Duodenal mucosa (tissue), 2 donors: ENCODE results near the gene CLN6.
A peak's percentile ranks its signal among the peaks of the same experiment; 100 is the strongest.
"Not testable (repeated sequence)": the region's sequence is repeated elsewhere in the genome, so short reads cannot be mapped to it uniquely, and the experiment has no call there.

Source experiments
- H3K27ac ChIP-seq: one replicate; pipeline ENCODE4 v1.7.0; 2013; ENCODE audit warnings: low read depth, low read length
- H3K27me3 ChIP-seq, 2 donors: one replicate each; pipeline ENCODE4 v1.7.0; 2013; ENCODE audit warnings: low read length in 2 of 2, control low read depth in 1 of 2; ENCODE audit not compliant: insufficient read depth in 2 of 2, control insufficient read depth in 1 of 2
- H3K36me3 ChIP-seq, 2 donors: one replicate each; pipeline ENCODE4 v1.7.0; 2013; ENCODE audit warnings: low read length in 2 of 2, control low read depth in 1 of 2; ENCODE audit not compliant: insufficient read depth in 2 of 2, control insufficient read depth in 1 of 2
- H3K4me1 ChIP-seq, 2 donors: one replicate each; pipeline ENCODE4 v1.7.0; 2013; ENCODE audit warnings: low read length in 2 of 2, control low read depth in 1 of 2; ENCODE audit not compliant: insufficient read depth in 2 of 2, control insufficient read depth in 1 of 2
- H3K4me3 ChIP-seq, 2 donors: one replicate each; pipeline ENCODE4 v1.7.0; 2013; ENCODE audit warnings: low read length in 2 of 2, low read depth in 1 of 2
- H3K9ac ChIP-seq, 2 donors: one replicate each; pipeline ENCODE4 v1.7.0; 2013; ENCODE audit warnings: low read length in 2 of 2, low read depth in 1 of 2
- H3K9me3 ChIP-seq, 2 donors: one replicate each; pipeline ENCODE4 v1.7.0; 2013; ENCODE audit warnings: low read length in 2 of 2, control low read depth in 1 of 2; ENCODE audit not compliant: control insufficient read depth in 1 of 2

CLN6 gene

GRCh38 chr15:68256675-68257450, 27.3 kb upstream of the CLN6 start:
- peak overlapping the region; percentile 59 for H3K9ac ChIP-seq
- no peaks in the 10 kb centered on the region for H3K36me3 ChIP-seq
- no peaks in the 10 kb centered on the region for H3K27me3 ChIP-seq
- H3K9me3 ChIP-seq, result no peaks in the 10 kb centered on the region
- H3K27ac ChIP-seq, result peak overlapping the region; percentile 62
- no peaks in the 10 kb centered on the region for H3K4me1 ChIP-seq
- peak overlapping the region; percentile 76 to 77 for H3K4me3 ChIP-seq

- H3K9ac ChIP-seq, result no peak overlapping the region
- no peaks in the 10 kb centered on the region for H3K4me1 ChIP-seq
- no peak overlapping the region for H3K27ac ChIP-seq
- no peaks in the 10 kb centered on the region for H3K27me3 ChIP-seq
- H3K4me3 ChIP-seq, result no peak overlapping the region
- H3K9me3 ChIP-seq, result no peaks in the 10 kb centered on the region
- H3K36me3 ChIP-seq, result no peaks in the 10 kb centered on the region
Observed at GRCh38 chr15:68252925-68253534, 23.5 kb upstream of the CLN6 start.

GRCh38 chr15:68249058-68249713, 19.7 kb upstream of the CLN6 start:
- Histone ChIP-seq H3K27me3 (no peaks in the 10 kb centered on the region), H3K27ac (no peak overlapping the region), H3K4me1 (no peaks in the 10 kb centered on the region)

GRCh38 chr15:68244235-68244634, 14.7 kb upstream of the CLN6 start:
- Histone ChIP-seq H3K36me3 (no peaks in the 10 kb centered on the region), H3K4me3 (no peak overlapping the region), H3K4me1 (no peaks in the 10 kb centered on the region), H3K27ac (no peak overlapping the region), H3K9me3 (peaks cover 0 to 9% of the 10 kb centered on the region in 2 donors), H3K9ac (no peak overlapping the region), H3K27me3 (no peaks in the 10 kb centered on the region)

More at GRCh38 chr15:68249058-68249713, 19.7 kb upstream of the CLN6 start:
- no peak overlapping the region for H3K9ac ChIP-seq
- no peaks in the 10 kb centered on the region for H3K36me3 ChIP-seq
- peaks cover 0 to 6% of the 10 kb centered on the region in 2 donors for H3K9me3 ChIP-seq
- H3K4me3 ChIP-seq, result no peak overlapping the region

GRCh38 chr15:68241088-68241935, 11.8 kb upstream of the CLN6 start:
- Histone ChIP-seq H3K9me3 (peaks cover 0 to 9% of the 10 kb centered on the region in 2 donors), H3K4me1 (no peaks in the 10 kb centered on the region), H3K9ac (no peak overlapping the region), H3K27me3 (no peaks in the 10 kb centered on the region), H3K4me3 (no peak overlapping the region), H3K27ac (no peak overlapping the region), H3K36me3 (no peaks in the 10 kb centered on the region)

- H3K9ac ChIP-seq, result no peak overlapping the region
- peaks cover 0 to under 1% of the 10 kb centered on the region in 2 donors for H3K9me3 ChIP-seq
Observed at GRCh38 chr15:68239025-68239424, 9.5 kb upstream of the CLN6 start.

GRCh38 chr15:68235022-68235421, 5.5 kb upstream of the CLN6 start:
- Histone ChIP-seq H3K4me1 (peaks cover 7 to 12% of the 10 kb centered on the region in 2 donors), H3K4me3 (no peak overlapping the region), H3K36me3 (no peaks in the 10 kb centered on the region), H3K27me3 (no peaks in the 10 kb centered on the region), H3K27ac (no peak overlapping the region), H3K9me3 (no peaks in the 10 kb centered on the region), H3K9ac (no peak overlapping the region)

More at GRCh38 chr15:68239025-68239424, 9.5 kb upstream of the CLN6 start:
- H3K27ac ChIP-seq, result no peak overlapping the region
- H3K36me3 ChIP-seq, result no peaks in the 10 kb centered on the region
- H3K4me3 ChIP-seq, result no peak overlapping the region
- no peaks in the 10 kb centered on the region for H3K27me3 ChIP-seq
- peaks cover 0 to under 1% of the 10 kb centered on the region in 2 donors for H3K4me1 ChIP-seq

GRCh38 chr15:68234520-68234919, 5.0 kb upstream of the CLN6 start:
- H3K9me3 ChIP-seq, H3K27ac ChIP-seq, H3K9ac ChIP-seq, H3K4me3 ChIP-seq, H3K27me3 ChIP-seq, H3K36me3 ChIP-seq: not testable (repeated sequence)
- peaks cover 11 to 14% of the 10 kb centered on the region in 2 donors for H3K4me1 ChIP-seq

GRCh38 chr15:68234060-68234459, 4.5 kb upstream of the CLN6 start:
- no peaks in the 10 kb centered on the region for H3K27me3 ChIP-seq
- H3K9ac ChIP-seq, result peak overlapping the region in 1 of 2 donors; percentile 19
- no peak overlapping the region for H3K4me3 ChIP-seq
- H3K36me3 ChIP-seq, result no peaks in the 10 kb centered on the region
- H3K4me1 ChIP-seq, result peaks cover 11 to 14% of the 10 kb centered on the region in 2 donors
- H3K9me3 ChIP-seq, result no peaks in the 10 kb centered on the region
- no peak overlapping the region for H3K27ac ChIP-seq
